GM23338 (cell line): ENCODE data around the gene HSFX2. TPM values are rescaled to one million over a fixed set of nuclear protein-coding genes. Genes with fewer than 3 reads are reported as not detected.

ENCODE experiments used
- ATAC-seq: fragments of 200-7000 bp; cut with Tn5 transposase; 3 replicates; pipeline ENCODE4 v1.9.1; 2020
- DNase-seq: peaks from one replicate; pipeline ENCODE4 v3.0.0-alpha.2; 2015; ENCODE audit warnings: low spot score
- H2AFZ ChIP-seq: fragments of 200-600 bp; sonication (generic); 2 replicates; pipeline ENCODE4 v1.8.0; 2016; ENCODE audit warnings: antibody characterized with exemption, mild to moderate bottlenecking, moderate library complexity
- H3F3A ChIP-seq: fragments of 200-600 bp; sonication (generic); replicated peaks from 2 replicates; pipeline ENCODE4 v1.8.0; 2017; ENCODE audit warnings: antibody characterized with exemption, mixed run types, low read depth
- H3K27ac ChIP-seq: fragments of 200-600 bp; sonication (generic); 2 replicates; pipeline ENCODE4 v1.6.1; 2016; ENCODE audit warnings: low read depth
- H3K27me3 ChIP-seq: fragments of 200-600 bp; sonication (generic); 2 replicates; pipeline ENCODE4 v1.8.0; 2016; ENCODE audit warnings: mild to moderate bottlenecking, mixed run types, moderate library complexity; ENCODE audit not compliant: insufficient read depth
- H3K36me3 ChIP-seq: fragments of 200-600 bp; sonication (generic); 2 replicates; pipeline ENCODE4 v1.8.0; 2016; ENCODE audit warnings: mild to moderate bottlenecking; ENCODE audit not compliant: insufficient read depth
- H3K4me1 ChIP-seq: fragments of 200-600 bp; sonication (generic); 2 replicates; pipeline ENCODE4 v1.8.0; 2016; ENCODE audit warnings: mild to moderate bottlenecking, moderate library complexity; ENCODE audit not compliant: insufficient read depth
- H3K4me2 ChIP-seq: fragments of 200-600 bp; sonication (generic); 2 replicates; pipeline ENCODE4 v1.7.1; 2017; ENCODE audit warnings: mixed run types
- H3K4me3 ChIP-seq: fragments of 200-600 bp; sonication (generic); 2 replicates; pipeline ENCODE4 v1.6.1; 2016; ENCODE audit warnings: mixed run types
- H3K79me2 ChIP-seq: fragments of 200-600 bp; sonication (generic); replicated peaks from 2 replicates; pipeline ENCODE4 v1.8.0; 2017; ENCODE audit warnings: mild to moderate bottlenecking; ENCODE audit not compliant: insufficient read depth
- H3K9me2 ChIP-seq: fragments of 200-600 bp; sonication (generic); 2 replicates; pipeline ENCODE4 v1.8.0; 2017; ENCODE audit not compliant: insufficient read depth
- H4K20me1 ChIP-seq: fragments of 200-600 bp; sonication (generic); replicated peaks from 2 replicates; pipeline ENCODE4 v1.8.0; 2017; ENCODE audit warnings: mild to moderate bottlenecking; ENCODE audit not compliant: insufficient read depth
- H3K27ac Mint-ChIP-seq: 2 replicates; pipeline ENCODE4 v1.8.0; 2020; ENCODE audit warnings: inconsistent platforms, mild to moderate bottlenecking, moderate library complexity, mixed read lengths
- H3K27me3 Mint-ChIP-seq: 3 replicates; pipeline ENCODE4 v1.8.0; 2022; ENCODE audit warnings: low read depth, mild to moderate bottlenecking, moderate library complexity, mixed read lengths, inconsistent platforms; ENCODE audit not compliant: insufficient read depth, poor library complexity
- H3K36me3 Mint-ChIP-seq: 3 replicates; pipeline ENCODE4 v1.8.0; 2021; ENCODE audit warnings: low read depth, mild to moderate bottlenecking, inconsistent platforms, moderate library complexity, mixed read lengths
- H3K4me1 Mint-ChIP-seq: 3 replicates; pipeline ENCODE4 v1.8.0; 2020; ENCODE audit warnings: mild to moderate bottlenecking, inconsistent platforms, mixed read lengths
- H3K4me3 Mint-ChIP-seq: 3 replicates; pipeline ENCODE4 v1.8.0; 2021; ENCODE audit warnings: moderate library complexity, mild to moderate bottlenecking, inconsistent platforms, mixed read lengths
- H3K9me3 Mint-ChIP-seq: 3 replicates; pipeline ENCODE4 v1.8.0; 2020; ENCODE audit warnings: moderate library complexity, mild to moderate bottlenecking, inconsistent platforms, mixed read lengths
- CREB1 ChIP-seq: fragments of 250-450 bp; sonication (Bioruptor Pico); IDR thresholded peaks from 2 replicates; pipeline ENCODE4 v1.5.0; 2020; ENCODE audit warnings: low read depth, mild to moderate bottlenecking, moderate library complexity
- EZH2 ChIP-seq: fragments of 200-600 bp; sonication (generic); IDR thresholded peaks from one replicate; pipeline ENCODE4 v1.8.0; 2017; ENCODE audit warnings: antibody characterized with exemption, mild to moderate bottlenecking, low read depth; ENCODE audit not compliant: unreplicated experiment
- EZH2phosphoT487 ChIP-seq: fragments of 200-600 bp; sonication (generic); IDR thresholded peaks from one replicate; pipeline ENCODE4 v1.8.1; 2018; ENCODE audit warnings: antibody characterized with exemption; ENCODE audit not compliant: unreplicated experiment
- JUNB ChIP-seq: IDR thresholded peaks from one replicate; pipeline ENCODE4 v1.6.1; 2016; ENCODE audit warnings: antibody characterized with exemption; ENCODE audit not compliant: unreplicated experiment
- NANOG ChIP-seq: IDR thresholded peaks from 2 replicates; pipeline ENCODE4 v1.6.1; 2016; ENCODE audit warnings: antibody characterized with exemption, borderline replicate concordance
- POLR2AphosphoS5 ChIP-seq: IDR thresholded peaks from 2 replicates; pipeline ENCODE4 v1.6.1; 2016; ENCODE audit warnings: antibody characterized with exemption, low read depth
- STAT1 ChIP-seq: IDR thresholded peaks from one replicate; pipeline ENCODE4 v1.6.1; 2016; ENCODE audit warnings: antibody characterized with exemption; ENCODE audit not compliant: unreplicated experiment
- ZNF114 ChIP-seq: fragments of 250-450 bp; sonication (Bioruptor Pico); IDR thresholded peaks from 2 replicates; pipeline ENCODE4 v1.5.0; 2020; ENCODE audit warnings: mild to moderate bottlenecking, moderate library complexity
- ZNF331 ChIP-seq: fragments of 250-450 bp; sonication (Bioruptor Pico); IDR thresholded peaks from 2 replicates; pipeline ENCODE4 v1.5.0; 2020; ENCODE audit warnings: low read depth, mild to moderate bottlenecking, moderate library complexity
- polyA plus RNA-seq: library from polyadenylated mRNA; unstranded; fragments of >200 nt; fragmentation: Nextera tagmentation; extraction: Ambion mirVana; gene quantifications from 2 replicates; pipeline ENCODE4 v1.2.1, GENCODE V29; 2016
- total RNA-seq: library from RNA; depleted of rRNA; stranded (reverse); fragments of >200 nt; shearing (Covaris generic); gene quantifications from 2 replicates; pipeline ENCODE4 v1.2.3, GENCODE V29; 2014
- TF ChIP-seq, protein P1 (sequence below), 2 experiments: fragments of 200-600 bp in 1 of 2; sonication (generic) in 1 of 2; conservative IDR thresholded peaks; 2 replicates each; pipeline versions ENCODE4 v1.5.1 to v1.6.1; 2016 to 2017; ENCODE audit warnings: antibody characterized with exemption in 2 of 2, low read depth in 2 of 2, mild to moderate bottlenecking in 2 of 2, moderate library complexity in 1 of 2
- TF ChIP-seq, protein P2 (sequence below): IDR thresholded peaks from 2 replicates; pipeline ENCODE4 v1.6.1; 2016; ENCODE audit warnings: antibody characterized with exemption
- TF ChIP-seq, protein P3 (sequence below): fragments of 250-450 bp; sonication (Bioruptor Pico); IDR thresholded peaks from 2 replicates; pipeline ENCODE4 v1.5.0; 2020; ENCODE audit warnings: mild to moderate bottlenecking, moderate library complexity
- TF ChIP-seq, protein P4 (sequence below): IDR thresholded peaks from one replicate; pipeline ENCODE4 v1.6.1; 2018; ENCODE audit warnings: antibody characterized with exemption; ENCODE audit not compliant: unreplicated experiment

The HSFX2 gene
- total and polyA plus RNA-seq, 2 experiments from 2014 or later, result 0.29 TPM; not detected in 1

DNA sequence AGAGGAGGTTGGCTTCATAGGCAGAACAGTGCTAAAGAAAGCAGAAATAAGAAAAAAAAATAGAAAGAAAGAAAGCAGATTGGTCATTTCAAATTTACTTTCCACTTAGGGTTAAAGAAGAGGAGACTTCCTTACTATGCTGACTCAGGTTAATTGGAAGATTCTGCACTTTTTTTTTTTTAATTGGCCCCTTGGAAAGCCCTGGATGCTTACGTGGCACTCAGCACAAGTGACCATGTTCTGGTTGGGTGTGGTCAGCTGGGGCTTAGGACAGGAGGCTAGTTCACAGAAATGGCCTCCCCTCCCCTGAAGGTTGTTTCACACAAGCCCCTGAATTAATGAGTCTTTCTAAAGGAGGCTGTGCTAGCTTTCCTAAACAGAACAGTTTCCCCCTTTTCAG lies 22.4 kb downstream of the HSFX2 start:
- Histone ChIP-seq H3K9me2 (no peaks in the 10 kb centered on the region), H3K4me3 (no peak overlapping the region), H4K20me1 (no peaks in the 10 kb centered on the region), H2AFZ (no peak overlapping the region), H3K27me3 (no peaks in the 10 kb centered on the region), H3K4me2 (no peak overlapping the region), H3K4me1 (no peaks in the 10 kb centered on the region), H3K27ac (no peak overlapping the region), H3K36me3 (no peaks in the 10 kb centered on the region), H3F3A (no peaks in the 10 kb centered on the region), H3K79me2 (no peaks in the 10 kb centered on the region)
- H3K27me3 Mint-ChIP-seq, result no peaks in the 10 kb centered on the region
- TF ChIP-seq ZNF331 (no peak), NANOG (no peak), ZNF114 (no peak), CREB1 (no peak), STAT1 (no peak), EZH2phosphoT487 (no peak), EZH2 (no peak), POLR2AphosphoS5 (no peak), JUNB (no peak)
- TF ChIP-seq, protein P1, sequence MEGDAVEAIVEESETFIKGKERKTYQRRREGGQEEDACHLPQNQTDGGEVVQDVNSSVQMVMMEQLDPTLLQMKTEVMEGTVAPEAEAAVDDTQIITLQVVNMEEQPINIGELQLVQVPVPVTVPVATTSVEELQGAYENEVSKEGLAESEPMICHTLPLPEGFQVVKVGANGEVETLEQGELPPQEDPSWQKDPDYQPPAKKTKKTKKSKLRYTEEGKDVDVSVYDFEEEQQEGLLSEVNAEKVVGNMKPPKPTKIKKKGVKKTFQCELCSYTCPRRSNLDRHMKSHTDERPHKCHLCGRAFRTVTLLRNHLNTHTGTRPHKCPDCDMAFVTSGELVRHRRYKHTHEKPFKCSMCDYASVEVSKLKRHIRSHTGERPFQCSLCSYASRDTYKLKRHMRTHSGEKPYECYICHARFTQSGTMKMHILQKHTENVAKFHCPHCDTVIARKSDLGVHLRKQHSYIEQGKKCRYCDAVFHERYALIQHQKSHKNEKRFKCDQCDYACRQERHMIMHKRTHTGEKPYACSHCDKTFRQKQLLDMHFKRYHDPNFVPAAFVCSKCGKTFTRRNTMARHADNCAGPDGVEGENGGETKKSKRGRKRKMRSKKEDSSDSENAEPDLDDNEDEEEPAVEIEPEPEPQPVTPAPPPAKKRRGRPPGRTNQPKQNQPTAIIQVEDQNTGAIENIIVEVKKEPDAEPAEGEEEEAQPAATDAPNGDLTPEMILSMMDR (conservative IDR thresholded peaks at IDR 0.05; ENCODE audit: low read depth in 2 of 2), result no peak
- TF ChIP-seq, protein P2, sequence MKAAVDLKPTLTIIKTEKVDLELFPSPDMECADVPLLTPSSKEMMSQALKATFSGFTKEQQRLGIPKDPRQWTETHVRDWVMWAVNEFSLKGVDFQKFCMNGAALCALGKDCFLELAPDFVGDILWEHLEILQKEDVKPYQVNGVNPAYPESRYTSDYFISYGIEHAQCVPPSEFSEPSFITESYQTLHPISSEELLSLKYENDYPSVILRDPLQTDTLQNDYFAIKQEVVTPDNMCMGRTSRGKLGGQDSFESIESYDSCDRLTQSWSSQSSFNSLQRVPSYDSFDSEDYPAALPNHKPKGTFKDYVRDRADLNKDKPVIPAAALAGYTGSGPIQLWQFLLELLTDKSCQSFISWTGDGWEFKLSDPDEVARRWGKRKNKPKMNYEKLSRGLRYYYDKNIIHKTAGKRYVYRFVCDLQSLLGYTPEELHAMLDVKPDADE, result no peak
- TF ChIP-seq, protein P3, sequence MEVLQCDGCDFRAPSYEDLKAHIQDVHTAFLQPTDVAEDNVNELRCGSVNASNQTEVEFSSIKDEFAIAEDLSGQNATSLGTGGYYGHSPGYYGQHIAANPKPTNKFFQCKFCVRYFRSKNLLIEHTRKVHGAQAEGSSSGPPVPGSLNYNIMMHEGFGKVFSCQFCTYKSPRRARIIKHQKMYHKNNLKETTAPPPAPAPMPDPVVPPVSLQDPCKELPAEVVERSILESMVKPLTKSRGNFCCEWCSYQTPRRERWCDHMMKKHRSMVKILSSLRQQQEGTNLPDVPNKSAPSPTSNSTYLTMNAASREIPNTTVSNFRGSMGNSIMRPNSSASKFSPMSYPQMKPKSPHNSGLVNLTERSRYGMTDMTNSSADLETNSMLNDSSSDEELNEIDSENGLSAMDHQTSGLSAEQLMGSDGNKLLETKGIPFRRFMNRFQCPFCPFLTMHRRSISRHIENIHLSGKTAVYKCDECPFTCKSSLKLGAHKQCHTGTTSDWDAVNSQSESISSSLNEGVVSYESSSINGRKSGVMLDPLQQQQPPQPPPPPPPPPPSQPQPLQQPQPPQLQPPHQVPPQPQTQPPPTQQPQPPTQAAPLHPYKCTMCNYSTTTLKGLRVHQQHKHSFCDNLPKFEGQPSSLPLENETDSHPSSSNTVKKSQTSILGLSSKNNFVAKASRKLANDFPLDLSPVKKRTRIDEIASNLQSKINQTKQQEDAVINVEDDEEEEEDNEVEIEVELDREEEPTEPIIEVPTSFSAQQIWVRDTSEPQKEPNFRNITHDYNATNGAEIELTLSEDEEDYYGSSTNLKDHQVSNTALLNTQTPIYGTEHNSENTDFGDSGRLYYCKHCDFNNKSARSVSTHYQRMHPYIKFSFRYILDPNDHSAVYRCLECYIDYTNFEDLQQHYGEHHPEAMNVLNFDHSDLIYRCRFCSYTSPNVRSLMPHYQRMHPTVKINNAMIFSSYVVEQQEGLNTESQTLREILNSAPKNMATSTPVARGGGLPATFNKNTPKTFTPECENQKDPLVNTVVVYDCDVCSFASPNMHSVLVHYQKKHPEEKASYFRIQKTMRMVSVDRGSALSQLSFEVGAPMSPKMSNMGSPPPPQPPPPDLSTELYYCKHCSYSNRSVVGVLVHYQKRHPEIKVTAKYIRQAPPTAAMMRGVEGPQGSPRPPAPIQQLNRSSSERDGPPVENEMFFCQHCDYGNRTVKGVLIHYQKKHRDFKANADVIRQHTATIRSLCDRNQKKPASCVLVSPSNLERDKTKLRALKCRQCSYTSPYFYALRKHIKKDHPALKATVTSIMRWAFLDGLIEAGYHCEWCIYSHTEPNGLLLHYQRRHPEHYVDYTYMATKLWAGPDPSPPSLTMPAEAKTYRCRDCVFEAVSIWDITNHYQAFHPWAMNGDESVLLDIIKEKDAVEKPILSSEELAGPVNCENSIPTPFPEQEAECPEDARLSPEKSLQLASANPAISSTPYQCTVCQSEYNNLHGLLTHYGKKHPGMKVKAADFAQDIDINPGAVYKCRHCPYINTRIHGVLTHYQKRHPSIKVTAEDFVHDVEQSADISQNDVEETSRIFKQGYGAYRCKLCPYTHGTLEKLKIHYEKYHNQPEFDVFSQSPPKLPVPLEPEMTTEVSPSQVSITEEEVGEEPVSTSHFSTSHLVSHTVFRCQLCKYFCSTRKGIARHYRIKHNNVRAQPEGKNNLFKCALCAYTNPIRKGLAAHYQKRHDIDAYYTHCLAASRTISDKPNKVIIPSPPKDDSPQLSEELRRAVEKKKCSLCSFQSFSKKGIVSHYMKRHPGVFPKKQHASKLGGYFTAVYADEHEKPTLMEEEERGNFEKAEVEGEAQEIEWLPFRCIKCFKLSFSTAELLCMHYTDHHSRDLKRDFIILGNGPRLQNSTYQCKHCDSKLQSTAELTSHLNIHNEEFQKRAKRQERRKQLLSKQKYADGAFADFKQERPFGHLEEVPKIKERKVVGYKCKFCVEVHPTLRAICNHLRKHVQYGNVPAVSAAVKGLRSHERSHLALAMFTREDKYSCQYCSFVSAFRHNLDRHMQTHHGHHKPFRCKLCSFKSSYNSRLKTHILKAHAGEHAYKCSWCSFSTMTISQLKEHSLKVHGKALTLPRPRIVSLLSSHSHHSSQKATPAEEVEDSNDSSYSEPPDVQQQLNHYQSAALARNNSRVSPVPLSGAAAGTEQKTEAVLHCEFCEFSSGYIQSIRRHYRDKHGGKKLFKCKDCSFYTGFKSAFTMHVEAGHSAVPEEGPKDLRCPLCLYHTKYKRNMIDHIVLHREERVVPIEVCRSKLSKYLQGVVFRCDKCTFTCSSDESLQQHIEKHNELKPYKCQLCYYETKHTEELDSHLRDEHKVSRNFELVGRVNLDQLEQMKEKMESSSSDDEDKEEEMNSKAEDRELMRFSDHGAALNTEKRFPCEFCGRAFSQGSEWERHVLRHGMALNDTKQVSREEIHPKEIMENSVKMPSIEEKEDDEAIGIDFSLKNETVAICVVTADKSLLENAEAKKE (CRISPR knock-in tag), result no peak
- TF ChIP-seq, protein P4, sequence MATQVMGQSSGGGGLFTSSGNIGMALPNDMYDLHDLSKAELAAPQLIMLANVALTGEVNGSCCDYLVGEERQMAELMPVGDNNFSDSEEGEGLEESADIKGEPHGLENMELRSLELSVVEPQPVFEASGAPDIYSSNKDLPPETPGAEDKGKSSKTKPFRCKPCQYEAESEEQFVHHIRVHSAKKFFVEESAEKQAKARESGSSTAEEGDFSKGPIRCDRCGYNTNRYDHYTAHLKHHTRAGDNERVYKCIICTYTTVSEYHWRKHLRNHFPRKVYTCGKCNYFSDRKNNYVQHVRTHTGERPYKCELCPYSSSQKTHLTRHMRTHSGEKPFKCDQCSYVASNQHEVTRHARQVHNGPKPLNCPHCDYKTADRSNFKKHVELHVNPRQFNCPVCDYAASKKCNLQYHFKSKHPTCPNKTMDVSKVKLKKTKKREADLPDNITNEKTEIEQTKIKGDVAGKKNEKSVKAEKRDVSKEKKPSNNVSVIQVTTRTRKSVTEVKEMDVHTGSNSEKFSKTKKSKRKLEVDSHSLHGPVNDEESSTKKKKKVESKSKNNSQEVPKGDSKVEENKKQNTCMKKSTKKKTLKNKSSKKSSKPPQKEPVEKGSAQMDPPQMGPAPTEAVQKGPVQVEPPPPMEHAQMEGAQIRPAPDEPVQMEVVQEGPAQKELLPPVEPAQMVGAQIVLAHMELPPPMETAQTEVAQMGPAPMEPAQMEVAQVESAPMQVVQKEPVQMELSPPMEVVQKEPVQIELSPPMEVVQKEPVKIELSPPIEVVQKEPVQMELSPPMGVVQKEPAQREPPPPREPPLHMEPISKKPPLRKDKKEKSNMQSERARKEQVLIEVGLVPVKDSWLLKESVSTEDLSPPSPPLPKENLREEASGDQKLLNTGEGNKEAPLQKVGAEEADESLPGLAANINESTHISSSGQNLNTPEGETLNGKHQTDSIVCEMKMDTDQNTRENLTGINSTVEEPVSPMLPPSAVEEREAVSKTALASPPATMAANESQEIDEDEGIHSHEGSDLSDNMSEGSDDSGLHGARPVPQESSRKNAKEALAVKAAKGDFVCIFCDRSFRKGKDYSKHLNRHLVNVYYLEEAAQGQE, result no peak
- H3K36me3 Mint-ChIP-seq, result no peaks in the 10 kb centered on the region
- ATAC-seq (no peak), DNase-seq (no peak)
- no peak overlapping the region for H3K27ac Mint-ChIP-seq
- H3K9me3 Mint-ChIP-seq, result no peaks in the 10 kb centered on the region
- H3K4me3 Mint-ChIP-seq, result no peak overlapping the region
- H3K4me1 Mint-ChIP-seq, result peaks cover 7% of the 10 kb centered on the region; the same call in 2 of the 3 replicates
